ENCODE measurements around the gene RGMA. TPM values are rescaled to one million over a fixed set of nuclear protein-coding genes. Genes with fewer than 3 reads are reported as not detected.

Gene RGMA
- total and polyA plus RNA-seq, 2 donors (not counting 1 experiment from before 2014, with no cell fraction given): not detected

- DNase-seq: no peak
- H3K27me3 ChIP-seq (replicated peaks in 1 of 4; ENCODE audit: control extremely low read depth in 1 of 4, control insufficient read depth in 3 of 4, insufficient read depth in 4 of 4, low read length in 3 of 4): peaks cover 0 to 37% (median 11%) of the 10 kb centered on the region in 4 experiments
Observed at GRCh38 chr15:93073465-93073952, 15.5 kb downstream of the RGMA start.

More at GRCh38 chr15:93073465-93073952, 15.5 kb downstream of the RGMA start:
- ChIA-PET POLR2A (no interaction called here), CTCF (no interaction called here)
- H3K9ac ChIP-seq (ENCODE audit: low read length): no peak overlapping the region
- intact Hi-C loops (cut with micrococcal nuclease): no loop called here
- H3K36me3 ChIP-seq (replicated peaks in 1 of 2; ENCODE audit: control extremely low read depth in 1 of 2, control insufficient read depth in 1 of 2, extremely low read depth in 1 of 2, insufficient read depth in 2 of 2, low read length in 1 of 2): no peaks in the 10 kb centered on the region
- H2AFZ ChIP-seq (ENCODE audit: insufficient read depth, low read depth, low read length, poor library complexity, severe bottlenecking): no peak overlapping the region
- Mint-ChIP-seq H3K4me3 (peak overlapping the region; percentile 67), H3K27me3 (peaks cover 67% of the 10 kb centered on the region), H3K4me1 (peaks cover 13% of the 10 kb centered on the region), H3K9me3 (ENCODE audit: insufficient read depth) (no peaks in the 10 kb centered on the region), H3K27ac (no peak overlapping the region)
- 12% methylated on average over 30 of the region's 30 CpGs for WGBS (ENCODE audit: insufficient coverage)
- no peak overlapping the region for H3K27ac ChIP-seq (ENCODE audit: low read length in 2 of 2)
- H3K4me1 ChIP-seq (ENCODE audit: control insufficient read depth in 2 of 2, insufficient read depth in 2 of 2, low read length in 2 of 2): peaks cover 5 to 11% of the 10 kb centered on the region in 2 donors
- H3K9me3 ChIP-seq (ENCODE audit: control extremely low read depth in 1 of 3, control insufficient read depth in 2 of 3, insufficient read depth in 1 of 3, low read length in 2 of 3): no peaks in the 10 kb centered on the region
- H4K20me1 ChIP-seq (ENCODE audit: control insufficient read depth, insufficient read depth, low read length, poor library complexity, severe bottlenecking): no peaks in the 10 kb centered on the region
- H3K4me2 ChIP-seq (replicated peaks; ENCODE audit: low read depth, low read length, poor library complexity, severe bottlenecking): peak overlapping the region; percentile 52
- ATAC-seq (ENCODE audit: low read depth): no peak
- H3K79me2 ChIP-seq (ENCODE audit: control insufficient read depth, insufficient read depth, low read length): no peaks in the 10 kb centered on the region
- TF ChIP-seq EZH2 (IDR thresholded peaks at IDR 0.05; ENCODE audit: borderline replicate concordance, insufficient read depth, low read depth, low read length, poor library complexity, severe bottlenecking) (no peak), CTCF (IDR thresholded peaks at IDR 0.05) (no peak)
- H3K4me3 ChIP-seq (ENCODE audit: control extremely low read depth in 1 of 5, extremely low read depth in 1 of 5, insufficient read depth in 1 of 5, low read depth in 2 of 5, low read length in 4 of 5): no peak overlapping the region
